ENCODE results near the gene EFHC1.

GRCh38 chr6:52373151-52373690, 46.9 kb upstream of the EFHC1 start:
- TF ChIP-seq POU6F1 (CRISPR knock-in tag; IDR thresholded peaks at IDR 0.05; ENCODE audit: borderline replicate concordance, low read depth) (no peak), TSHZ2 (CRISPR knock-in tag; IDR thresholded peaks at IDR 0.05) (no peak), BACH2 (CRISPR knock-in tag; IDR thresholded peaks at IDR 0.05; ENCODE audit: borderline replicate concordance) (no peak)
